Measurements from ENCODE around the gene LY6G6C. TPM values are rescaled to one million over a fixed set of nuclear protein-coding genes. Genes with fewer than 3 reads are reported as not detected.
A peak's percentile ranks its signal among the peaks of the same experiment; 100 is the strongest.

Gene LY6G6C
- total RNA-seq, 1 donor from 2014 or later = 0.28 TPM

DNA sequence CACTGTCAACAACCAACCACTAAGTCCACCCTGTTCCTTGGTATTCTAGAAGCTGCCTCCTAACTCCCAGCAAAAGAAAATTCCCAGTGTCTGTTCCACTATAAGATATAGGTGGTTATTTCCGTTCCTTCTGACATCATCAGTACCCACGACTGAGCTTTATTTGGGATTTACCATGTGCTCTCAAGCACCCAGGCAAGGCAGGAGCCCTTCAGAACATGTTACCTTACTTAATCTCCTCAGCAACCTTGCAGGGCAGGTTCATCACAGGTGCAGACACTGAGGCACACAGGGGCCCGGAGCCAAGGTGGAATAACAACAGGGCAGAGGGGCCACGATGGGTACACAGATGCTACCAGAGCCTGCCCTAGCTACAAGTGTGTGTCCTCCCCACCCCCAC is 29.2 kb downstream of the LY6G6C start:
- Mint-ChIP-seq H3K4me1 (ENCODE audit: unreplicated experiment) (peaks cover 21% of the 10 kb centered on the region), H3K9me3 (ENCODE audit: unreplicated experiment) (no peaks in the 10 kb centered on the region), H3K27ac (ENCODE audit: unreplicated experiment) (no peak overlapping the region), H3K36me3 (ENCODE audit: low read depth, unreplicated experiment) (peaks cover 16% of the 10 kb centered on the region), H3K27me3 (ENCODE audit: unreplicated experiment) (peaks cover 4% of the 10 kb centered on the region), H3K4me3 (ENCODE audit: unreplicated experiment) (no peak overlapping the region)
- no peak for DNase-seq (ENCODE audit: low spot score)
- TF ChIP-seq, protein P1, sequence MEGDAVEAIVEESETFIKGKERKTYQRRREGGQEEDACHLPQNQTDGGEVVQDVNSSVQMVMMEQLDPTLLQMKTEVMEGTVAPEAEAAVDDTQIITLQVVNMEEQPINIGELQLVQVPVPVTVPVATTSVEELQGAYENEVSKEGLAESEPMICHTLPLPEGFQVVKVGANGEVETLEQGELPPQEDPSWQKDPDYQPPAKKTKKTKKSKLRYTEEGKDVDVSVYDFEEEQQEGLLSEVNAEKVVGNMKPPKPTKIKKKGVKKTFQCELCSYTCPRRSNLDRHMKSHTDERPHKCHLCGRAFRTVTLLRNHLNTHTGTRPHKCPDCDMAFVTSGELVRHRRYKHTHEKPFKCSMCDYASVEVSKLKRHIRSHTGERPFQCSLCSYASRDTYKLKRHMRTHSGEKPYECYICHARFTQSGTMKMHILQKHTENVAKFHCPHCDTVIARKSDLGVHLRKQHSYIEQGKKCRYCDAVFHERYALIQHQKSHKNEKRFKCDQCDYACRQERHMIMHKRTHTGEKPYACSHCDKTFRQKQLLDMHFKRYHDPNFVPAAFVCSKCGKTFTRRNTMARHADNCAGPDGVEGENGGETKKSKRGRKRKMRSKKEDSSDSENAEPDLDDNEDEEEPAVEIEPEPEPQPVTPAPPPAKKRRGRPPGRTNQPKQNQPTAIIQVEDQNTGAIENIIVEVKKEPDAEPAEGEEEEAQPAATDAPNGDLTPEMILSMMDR (IDR thresholded peaks at IDR 0.05; ENCODE audit: unreplicated experiment) = no peak

DNA sequence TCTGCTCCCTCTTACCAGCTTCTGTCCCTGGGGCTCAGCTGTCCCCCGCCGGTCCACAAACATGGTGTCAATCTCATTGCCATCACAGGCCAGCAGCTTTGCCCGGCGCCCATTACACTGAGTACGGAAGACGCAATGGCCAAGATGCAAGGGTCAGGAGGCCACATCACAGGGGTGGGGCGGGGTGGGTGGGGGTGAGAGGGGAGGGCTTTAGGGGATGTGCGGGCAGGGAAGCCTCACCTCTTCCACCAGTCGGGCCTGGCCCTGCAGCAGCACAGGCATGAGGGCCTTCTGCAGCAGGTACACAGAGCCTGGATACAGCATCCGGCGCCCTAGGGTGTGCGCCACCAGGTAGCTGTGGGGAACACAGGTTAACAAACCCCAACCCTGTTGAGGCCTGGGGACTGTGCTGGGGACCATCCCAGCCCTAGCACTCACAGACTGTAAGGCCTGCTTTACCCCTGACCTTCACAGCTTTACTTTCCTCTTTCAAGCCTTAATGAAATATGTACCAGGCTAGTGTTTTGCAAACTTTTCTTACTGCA is 29.9 kb downstream of the LY6G6C start:
- TF ChIP-seq, protein P1 (IDR thresholded peaks at IDR 0.05; ENCODE audit: unreplicated experiment) = no peak
- H3K36me3 Mint-ChIP-seq (ENCODE audit: low read depth, unreplicated experiment) = peaks cover 16% of the 10 kb centered on the region
- H3K27me3 Mint-ChIP-seq (ENCODE audit: unreplicated experiment) = peaks cover 6% of the 10 kb centered on the region
- H3K27ac Mint-ChIP-seq (ENCODE audit: unreplicated experiment) = no peak overlapping the region
- DNase-seq (ENCODE audit: low spot score) = no peak
- H3K9me3 Mint-ChIP-seq (ENCODE audit: unreplicated experiment) = no peaks in the 10 kb centered on the region
- H3K4me1 Mint-ChIP-seq (ENCODE audit: unreplicated experiment) = peaks cover 15% of the 10 kb centered on the region
- H3K4me3 Mint-ChIP-seq (ENCODE audit: unreplicated experiment) = no peak overlapping the region

DNA sequence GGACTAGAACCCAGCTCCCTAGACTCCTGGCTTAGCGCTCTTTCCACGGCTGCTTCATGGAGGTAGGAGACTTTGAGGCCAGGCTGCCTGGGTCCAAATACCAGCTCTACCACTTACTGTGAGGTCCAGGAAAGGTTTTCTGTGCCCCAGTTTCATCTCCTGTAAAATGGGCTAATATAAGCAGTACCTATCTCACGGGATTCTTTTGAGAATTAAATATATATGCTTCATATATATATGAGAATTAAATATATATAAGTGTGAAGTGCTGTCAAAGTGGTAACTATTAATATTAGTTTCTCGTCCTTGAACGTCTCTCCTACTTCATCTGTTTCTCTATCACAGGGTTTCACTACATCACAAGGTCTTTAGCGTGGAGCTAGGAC is 30.5 kb downstream of the LY6G6C start:
- Mint-ChIP-seq H3K27ac (ENCODE audit: unreplicated experiment) (no peak overlapping the region), H3K9me3 (ENCODE audit: unreplicated experiment) (no peaks in the 10 kb centered on the region), H3K4me3 (ENCODE audit: unreplicated experiment) (no peak overlapping the region), H3K36me3 (ENCODE audit: low read depth, unreplicated experiment) (peaks cover 21% of the 10 kb centered on the region), H3K4me1 (ENCODE audit: unreplicated experiment) (peaks cover 15% of the 10 kb centered on the region), H3K27me3 (ENCODE audit: unreplicated experiment) (peaks cover 6% of the 10 kb centered on the region)
- TF ChIP-seq, protein P1 (IDR thresholded peaks at IDR 0.05; ENCODE audit: unreplicated experiment) = no peak
- DNase-seq (ENCODE audit: low spot score) = no peak

DNA sequence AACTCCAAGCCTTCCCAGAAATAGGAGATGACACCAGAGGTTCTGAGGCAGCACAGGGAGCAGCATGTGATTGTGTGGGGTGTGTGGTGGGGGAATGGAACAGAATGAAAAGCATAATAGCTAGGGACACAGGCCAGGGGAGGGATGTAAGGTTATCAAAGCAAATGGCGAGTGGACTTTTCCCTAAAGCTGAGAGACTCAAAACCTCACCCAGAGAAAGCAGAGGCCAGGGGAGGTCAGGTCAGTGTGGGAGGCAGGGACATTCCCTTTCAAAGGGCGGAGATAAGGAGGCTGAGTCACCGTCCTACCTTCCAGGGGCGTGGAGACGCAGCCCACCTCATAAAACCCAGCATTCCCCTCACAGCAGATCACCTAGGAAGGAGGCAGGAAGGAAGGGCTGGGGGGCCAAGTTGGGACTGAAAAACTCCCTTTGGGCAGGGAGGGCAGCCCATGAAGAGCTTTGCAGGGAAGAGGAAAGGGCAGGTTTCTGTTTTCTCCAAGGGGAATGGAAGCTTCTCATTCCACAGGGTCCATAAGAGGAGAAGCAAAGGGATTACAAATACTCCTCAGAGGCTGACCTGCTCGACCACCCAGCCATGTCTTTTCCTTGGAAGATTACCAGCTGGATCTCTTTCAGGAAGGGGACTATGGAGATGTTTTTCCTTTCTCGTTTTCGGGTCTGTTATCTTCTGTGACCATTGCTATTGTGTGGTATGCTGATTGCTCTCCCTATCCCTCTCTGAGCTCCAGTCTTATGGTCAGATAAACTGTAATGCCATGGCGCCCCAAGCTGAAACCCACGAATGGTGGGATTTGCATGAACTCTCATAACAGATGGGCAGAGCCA is 31.1 kb downstream of the LY6G6C start:
- Mint-ChIP-seq H3K4me3 (ENCODE audit: unreplicated experiment) (peak overlapping the region; percentile 73), H3K36me3 (ENCODE audit: low read depth, unreplicated experiment) (peaks cover 22% of the 10 kb centered on the region)

More for the DNA sequence above, 31.1 kb downstream of the LY6G6C start:
- H3K4me1 Mint-ChIP-seq (ENCODE audit: unreplicated experiment) = peaks cover 15% of the 10 kb centered on the region
- no peaks in the 10 kb centered on the region for H3K9me3 Mint-ChIP-seq (ENCODE audit: unreplicated experiment)
- no peak for DNase-seq (ENCODE audit: low spot score)
- TF ChIP-seq, protein P1 (IDR thresholded peaks at IDR 0.05; ENCODE audit: unreplicated experiment) = no peak
- H3K27me3 Mint-ChIP-seq (ENCODE audit: unreplicated experiment) = peaks cover 6% of the 10 kb centered on the region
- H3K27ac Mint-ChIP-seq (ENCODE audit: unreplicated experiment) = peak overlapping the region; percentile 76
